Measurements from ENCODE around the gene SLC29A3. TPM values are rescaled to one million over a fixed set of nuclear protein-coding genes. Genes with fewer than 3 reads are reported as not detected.

Gene SLC29A3
- total RNA-seq, 1 donor from 2014 or later: 2.5 TPM

DNA sequence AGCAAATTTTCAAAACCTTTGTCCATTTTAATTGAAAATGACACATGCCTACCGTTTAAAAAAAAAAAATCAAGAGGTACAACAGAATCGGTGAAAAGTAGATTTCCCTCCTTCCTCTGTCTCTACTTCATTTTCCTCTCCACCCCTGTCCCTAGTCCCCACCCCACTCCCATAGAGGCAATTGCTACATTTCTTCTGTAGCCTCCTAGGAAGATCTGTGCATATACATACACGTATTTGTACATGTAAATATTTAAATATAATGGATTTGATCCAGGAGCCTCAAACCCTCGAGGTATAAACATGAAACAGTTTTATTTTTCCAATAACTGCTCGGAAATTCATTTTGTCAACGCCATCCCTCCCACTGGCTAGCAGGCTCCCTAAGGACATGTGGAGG lies 14.1 kb upstream of the SLC29A3 start:
- Mint-ChIP-seq H3K4me3 (no peak overlapping the region), H3K27ac (no peak overlapping the region), H3K27me3 (ENCODE audit: insufficient read depth, low read depth) (peaks cover 2% of the 10 kb centered on the region), H3K4me1 (peaks cover 3% of the 10 kb centered on the region), H3K9me3 (no peaks in the 10 kb centered on the region), H3K36me3 (no peaks in the 10 kb centered on the region)
- TF ChIP-seq, protein P1, sequence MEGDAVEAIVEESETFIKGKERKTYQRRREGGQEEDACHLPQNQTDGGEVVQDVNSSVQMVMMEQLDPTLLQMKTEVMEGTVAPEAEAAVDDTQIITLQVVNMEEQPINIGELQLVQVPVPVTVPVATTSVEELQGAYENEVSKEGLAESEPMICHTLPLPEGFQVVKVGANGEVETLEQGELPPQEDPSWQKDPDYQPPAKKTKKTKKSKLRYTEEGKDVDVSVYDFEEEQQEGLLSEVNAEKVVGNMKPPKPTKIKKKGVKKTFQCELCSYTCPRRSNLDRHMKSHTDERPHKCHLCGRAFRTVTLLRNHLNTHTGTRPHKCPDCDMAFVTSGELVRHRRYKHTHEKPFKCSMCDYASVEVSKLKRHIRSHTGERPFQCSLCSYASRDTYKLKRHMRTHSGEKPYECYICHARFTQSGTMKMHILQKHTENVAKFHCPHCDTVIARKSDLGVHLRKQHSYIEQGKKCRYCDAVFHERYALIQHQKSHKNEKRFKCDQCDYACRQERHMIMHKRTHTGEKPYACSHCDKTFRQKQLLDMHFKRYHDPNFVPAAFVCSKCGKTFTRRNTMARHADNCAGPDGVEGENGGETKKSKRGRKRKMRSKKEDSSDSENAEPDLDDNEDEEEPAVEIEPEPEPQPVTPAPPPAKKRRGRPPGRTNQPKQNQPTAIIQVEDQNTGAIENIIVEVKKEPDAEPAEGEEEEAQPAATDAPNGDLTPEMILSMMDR (IDR thresholded peaks at IDR 0.05): no peak
- TF ChIP-seq EZH2phosphoT487 (IDR thresholded peaks at IDR 0.05): no peak
- TF ChIP-seq EZH2 (IDR thresholded peaks at IDR 0.05): no peak
- H3K36me3 ChIP-seq: no peaks in the 10 kb centered on the region
- no peaks in the 10 kb centered on the region for H3K27me3 ChIP-seq
- H3F3A ChIP-seq (ENCODE audit: low read depth): no peaks in the 10 kb centered on the region
- no peak overlapping the region for H3K27ac ChIP-seq
- H3K4me2 ChIP-seq: no peak overlapping the region
- H3K4me1 ChIP-seq: no peaks in the 10 kb centered on the region
- no peak overlapping the region for H3K9ac ChIP-seq
- H3K9me3 ChIP-seq (ENCODE audit: low read depth): no peaks in the 10 kb centered on the region
- H3K79me2 ChIP-seq (ENCODE audit: low read depth): no peaks in the 10 kb centered on the region
- no peak for DNase-seq (ENCODE audit: low spot score)
- no peak overlapping the region for H3K4me3 ChIP-seq
- no peaks in the 10 kb centered on the region for H4K20me1 ChIP-seq (ENCODE audit: low read depth)
- no peak overlapping the region for H2AFZ ChIP-seq (replicated peaks)

DNA sequence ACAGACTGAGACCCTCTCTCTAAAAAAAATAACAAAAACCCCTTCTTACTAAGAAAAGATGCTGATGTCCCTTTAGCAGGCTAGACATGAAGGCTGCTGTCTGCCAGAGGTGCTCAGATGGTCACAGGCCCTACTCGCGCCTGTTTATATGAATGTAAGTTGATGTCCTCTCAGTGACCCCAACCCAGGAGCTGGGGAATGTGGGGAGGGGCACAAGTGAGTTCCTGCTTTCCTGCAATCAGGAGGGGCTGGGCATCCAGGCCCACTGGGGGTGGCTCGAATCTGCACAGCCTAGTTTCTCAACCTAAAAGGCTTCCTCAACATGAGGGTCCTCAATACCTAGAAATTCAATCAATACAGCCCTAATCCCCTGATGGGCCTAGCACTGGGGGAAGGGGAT lies 12.1 kb upstream of the SLC29A3 start:
- no peaks in the 10 kb centered on the region for H3K27me3 ChIP-seq
- no peak for DNase-seq (ENCODE audit: low spot score)
- H2AFZ ChIP-seq (replicated peaks): no peak overlapping the region
- H3K9me3 ChIP-seq (ENCODE audit: low read depth): no peaks in the 10 kb centered on the region
- no peaks in the 10 kb centered on the region for H3F3A ChIP-seq (ENCODE audit: low read depth)
- no peak overlapping the region for H3K9ac ChIP-seq
- no peak for TF ChIP-seq EZH2 (IDR thresholded peaks at IDR 0.05)
- no peak for TF ChIP-seq EZH2phosphoT487 (IDR thresholded peaks at IDR 0.05)
- TF ChIP-seq, protein P1 (IDR thresholded peaks at IDR 0.05): no peak
- H3K4me2 ChIP-seq: no peak overlapping the region
- Mint-ChIP-seq H3K9me3 (no peaks in the 10 kb centered on the region), H3K36me3 (no peaks in the 10 kb centered on the region), H3K27me3 (ENCODE audit: insufficient read depth, low read depth) (peaks cover 3% of the 10 kb centered on the region), H3K4me3 (no peak overlapping the region), H3K27ac (no peak overlapping the region), H3K4me1 (no peaks in the 10 kb centered on the region)
- H3K79me2 ChIP-seq (ENCODE audit: low read depth): no peaks in the 10 kb centered on the region
- no peak overlapping the region for H3K4me3 ChIP-seq
- no peaks in the 10 kb centered on the region for H3K4me1 ChIP-seq
- H3K27ac ChIP-seq: no peak overlapping the region
- H4K20me1 ChIP-seq (ENCODE audit: low read depth): no peaks in the 10 kb centered on the region
- no peaks in the 10 kb centered on the region for H3K36me3 ChIP-seq

DNA sequence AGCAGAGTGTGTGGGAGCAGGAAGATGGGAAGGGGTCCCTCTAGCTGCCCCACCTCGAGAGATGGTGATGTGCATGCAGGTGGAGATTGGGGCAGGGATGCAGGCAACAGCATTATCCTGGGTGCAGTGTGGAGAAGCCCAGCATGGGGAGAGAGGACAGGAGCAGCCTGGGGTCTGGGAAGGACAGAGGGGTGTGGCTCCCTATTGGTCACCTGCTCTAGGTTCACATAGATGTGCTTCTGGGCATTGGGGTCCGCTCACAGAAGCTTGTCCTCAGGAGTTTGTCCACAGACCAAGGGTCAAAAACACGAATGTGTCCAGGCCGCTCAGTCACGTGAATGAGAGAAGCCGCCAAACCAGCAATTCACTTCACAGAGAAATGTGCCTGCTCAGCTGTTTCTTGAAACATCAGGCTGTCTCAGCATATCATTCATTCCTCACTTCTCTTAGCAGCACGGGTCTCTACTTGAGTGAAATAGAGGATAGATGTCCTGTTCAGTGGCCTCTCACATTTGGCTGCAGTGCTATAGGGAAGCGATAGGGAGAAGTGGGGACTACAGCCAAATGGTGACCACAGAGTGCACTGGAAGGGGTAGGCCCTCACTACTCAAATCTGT lies 11.5 kb upstream of the SLC29A3 start:
- Histone ChIP-seq H3K79me2 (ENCODE audit: low read depth) (no peaks in the 10 kb centered on the region), H3K9ac (no peak overlapping the region), H2AFZ (replicated peaks) (no peak overlapping the region), H3K9me3 (ENCODE audit: low read depth) (no peaks in the 10 kb centered on the region), H3K4me1 (no peaks in the 10 kb centered on the region), H3K36me3 (no peaks in the 10 kb centered on the region), H4K20me1 (ENCODE audit: low read depth) (no peaks in the 10 kb centered on the region), H3K27me3 (no peaks in the 10 kb centered on the region), H3K4me3 (no peak overlapping the region), H3K4me2 (no peak overlapping the region), H3F3A (ENCODE audit: low read depth) (no peaks in the 10 kb centered on the region), H3K27ac (no peak overlapping the region)
- Mint-ChIP-seq H3K36me3 (no peaks in the 10 kb centered on the region), H3K27me3 (ENCODE audit: insufficient read depth, low read depth) (peaks cover 3% of the 10 kb centered on the region), H3K4me3 (no peak overlapping the region), H3K9me3 (no peaks in the 10 kb centered on the region), H3K4me1 (no peaks in the 10 kb centered on the region), H3K27ac (no peak overlapping the region)
- TF ChIP-seq EZH2 (IDR thresholded peaks at IDR 0.05) (no peak), EZH2phosphoT487 (IDR thresholded peaks at IDR 0.05) (no peak)
- TF ChIP-seq, protein P1 (IDR thresholded peaks at IDR 0.05): no peak
- DNase-seq (ENCODE audit: low spot score): no peak

Measured in neural progenitor cell (in vitro differentiated cells).